Neural cell (in vitro differentiated cells): ENCODE measurements around the gene GRK1. TPM values are rescaled to one million over a fixed set of nuclear protein-coding genes. Genes with fewer than 3 reads are reported as not detected.

Experiments used
- H2AFZ ChIP-seq: fragments of 200-600, 300-800 bp; sonication (generic), shearing (Covaris generic); 2 replicates; pipeline ENCODE4 v1.6.0; 2014; ENCODE audit warnings: low read depth, mild to moderate bottlenecking, antibody characterized with exemption, low read length, moderate library complexity
- H3F3A ChIP-seq: fragments of 200-600 bp; shearing (Covaris generic); 2 replicates; pipeline ENCODE4 v1.6.1; 2016; ENCODE audit warnings: mild to moderate bottlenecking, moderate library complexity, mixed read lengths, antibody characterized with exemption, low read length; ENCODE audit not compliant: insufficient read depth, poor library complexity, severe bottlenecking
- H3K27ac ChIP-seq: fragments of 200-600, 300-800 bp; sonication (generic), shearing (Covaris generic); 2 replicates; pipeline ENCODE4 v1.5.1; 2014; ENCODE audit warnings: mild to moderate bottlenecking, low read length, moderate library complexity
- H3K27me3 ChIP-seq: fragments of 300-800, 200-600 bp; sonication (generic), shearing (Covaris generic); 2 replicates; pipeline ENCODE4 v1.6.0; 2014; ENCODE audit warnings: mild to moderate bottlenecking, low read depth, low read length, moderate library complexity; ENCODE audit not compliant: insufficient read depth
- H3K36me3 ChIP-seq: fragments of 300-800, 200-600 bp; sonication (generic), shearing (Covaris generic); 2 replicates; pipeline ENCODE4 v1.5.1; 2014; ENCODE audit warnings: mild to moderate bottlenecking, antibody characterized with exemption, low read length, moderate library complexity; ENCODE audit not compliant: insufficient read depth
- H3K4me2 ChIP-seq: fragments of 300-800, 200-600 bp; sonication (generic), shearing (Covaris generic); 2 replicates; pipeline ENCODE4 v1.6.0; 2014; ENCODE audit warnings: mild to moderate bottlenecking, low read length
- H3K4me3 ChIP-seq: fragments of 300-800, 200-600 bp; sonication (generic), shearing (Covaris generic); 2 replicates; pipeline ENCODE4 v1.5.1; 2014; ENCODE audit warnings: mild to moderate bottlenecking, low read length, moderate library complexity
- H3K79me2 ChIP-seq: fragments of 200-600 bp; shearing (Covaris generic); replicated peaks from 2 replicates; pipeline ENCODE4 v1.6.0; 2014; ENCODE audit warnings: mild to moderate bottlenecking, low read length, moderate library complexity; ENCODE audit not compliant: insufficient read depth
- H3K9ac ChIP-seq: fragments of 300-800, 200-600 bp; sonication (generic), shearing (Covaris generic); 2 replicates; pipeline ENCODE4 v1.6.1; 2016; ENCODE audit warnings: mild to moderate bottlenecking, low read length, mixed read lengths
- H3K9me2 ChIP-seq: fragments of 200-600 bp; shearing (Covaris generic); 2 replicates; pipeline ENCODE4 v1.6.1; 2016; ENCODE audit warnings: mild to moderate bottlenecking, low read length, mixed read lengths; ENCODE audit not compliant: insufficient read depth
- H3K9me3 ChIP-seq: fragments of 200-600, 300-800 bp; sonication (generic), shearing (Covaris generic); 2 replicates; pipeline ENCODE4 v1.6.1; 2016; ENCODE audit warnings: mild to moderate bottlenecking, mixed run types, low read length, moderate library complexity, mixed read lengths
- H4K20me1 ChIP-seq: fragments of 200-600 bp; shearing (Covaris generic); 2 replicates; pipeline ENCODE4 v1.6.1; 2016; ENCODE audit warnings: mild to moderate bottlenecking, mixed run types; ENCODE audit not compliant: insufficient read depth
- EP300 ChIP-seq: fragments of 450-650 bp; conservative IDR thresholded peaks from 2 replicates; pipeline ENCODE4 v1.6.1; 2014; ENCODE audit warnings: antibody characterized with exemption, mild to moderate bottlenecking, moderate library complexity; ENCODE audit not compliant: poor library complexity, severe bottlenecking
- EZH2 ChIP-seq: fragments of 200-600, 300-800 bp; shearing (Covaris generic), sonication (generic); IDR thresholded peaks from 2 replicates; pipeline ENCODE4 v1.6.1; 2014; ENCODE audit warnings: antibody characterized with exemption, low read length, borderline replicate concordance, mild to moderate bottlenecking; ENCODE audit not compliant: insufficient read depth, poor library complexity, severe bottlenecking
- MXI1 ChIP-seq: fragments of 450-650 bp; conservative IDR thresholded peaks from 2 replicates; pipeline ENCODE4 v1.6.1; 2014; ENCODE audit warnings: antibody characterized with exemption, mild to moderate bottlenecking; ENCODE audit not compliant: poor library complexity, severe bottlenecking
- POLR2AphosphoS5 ChIP-seq: IDR thresholded peaks from 2 replicates; pipeline ENCODE4 v1.6.1; 2012
- RAD21 ChIP-seq: fragments of 450-650 bp; conservative IDR thresholded peaks from 2 replicates; pipeline ENCODE4 v1.6.1; 2014; ENCODE audit warnings: antibody characterized with exemption, mild to moderate bottlenecking, moderate library complexity
- SMC3 ChIP-seq: fragments of 450-650 bp; conservative IDR thresholded peaks from 2 replicates; pipeline ENCODE4 v1.6.1; 2014; ENCODE audit warnings: antibody characterized with exemption, mild to moderate bottlenecking, moderate library complexity; ENCODE audit not compliant: poor library complexity
- polyA plus RNA-seq: library from polyadenylated mRNA; depleted of rRNA; stranded (reverse); fragments of >200 nt; gene quantifications from 2 replicates; pipeline ENCODE4 v1.2.3, GENCODE V29; 2014
- TF ChIP-seq, protein P1 (sequence below): IDR thresholded peaks from 2 replicates; pipeline ENCODE4 v1.6.1; 2012; ENCODE audit warnings: borderline replicate concordance

The GRK1 gene
- polyA plus RNA-seq, 1 donor from 2014 or later: 0.06 TPM

DNA sequence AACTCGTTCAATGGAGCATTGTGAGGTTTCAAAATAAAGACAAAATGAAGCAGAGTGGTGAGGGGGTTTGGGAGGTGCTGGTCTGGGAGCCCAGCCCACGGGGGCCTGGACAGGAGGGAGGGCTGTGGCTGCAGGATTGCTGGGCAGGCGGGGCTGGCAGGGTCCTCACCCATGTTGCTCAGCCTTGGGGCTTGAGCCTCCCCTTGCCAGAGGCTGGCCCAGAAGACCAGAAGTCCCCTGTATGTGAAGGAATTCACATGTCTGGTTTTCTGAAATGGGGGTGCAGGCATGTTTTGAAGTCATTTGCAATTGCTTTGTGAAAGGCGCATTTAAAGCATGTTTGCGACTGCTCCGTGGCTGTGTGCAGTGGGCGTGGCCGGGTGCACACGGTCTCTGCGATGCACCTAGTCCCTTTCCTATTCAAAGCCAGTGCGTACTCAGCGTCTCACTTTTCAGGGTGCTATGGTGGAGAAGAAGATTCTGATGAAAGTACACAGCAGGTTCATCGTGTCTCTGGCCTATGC lies 2.3 kb downstream of the GRK1 start:
- H3K9ac ChIP-seq: no peak overlapping the region
- H3K36me3 ChIP-seq: no peaks in the 10 kb centered on the region
- no peaks in the 10 kb centered on the region for H4K20me1 ChIP-seq
- H3K27me3 ChIP-seq: no peaks in the 10 kb centered on the region
- no peak for TF ChIP-seq EZH2
- TF ChIP-seq, protein P1, sequence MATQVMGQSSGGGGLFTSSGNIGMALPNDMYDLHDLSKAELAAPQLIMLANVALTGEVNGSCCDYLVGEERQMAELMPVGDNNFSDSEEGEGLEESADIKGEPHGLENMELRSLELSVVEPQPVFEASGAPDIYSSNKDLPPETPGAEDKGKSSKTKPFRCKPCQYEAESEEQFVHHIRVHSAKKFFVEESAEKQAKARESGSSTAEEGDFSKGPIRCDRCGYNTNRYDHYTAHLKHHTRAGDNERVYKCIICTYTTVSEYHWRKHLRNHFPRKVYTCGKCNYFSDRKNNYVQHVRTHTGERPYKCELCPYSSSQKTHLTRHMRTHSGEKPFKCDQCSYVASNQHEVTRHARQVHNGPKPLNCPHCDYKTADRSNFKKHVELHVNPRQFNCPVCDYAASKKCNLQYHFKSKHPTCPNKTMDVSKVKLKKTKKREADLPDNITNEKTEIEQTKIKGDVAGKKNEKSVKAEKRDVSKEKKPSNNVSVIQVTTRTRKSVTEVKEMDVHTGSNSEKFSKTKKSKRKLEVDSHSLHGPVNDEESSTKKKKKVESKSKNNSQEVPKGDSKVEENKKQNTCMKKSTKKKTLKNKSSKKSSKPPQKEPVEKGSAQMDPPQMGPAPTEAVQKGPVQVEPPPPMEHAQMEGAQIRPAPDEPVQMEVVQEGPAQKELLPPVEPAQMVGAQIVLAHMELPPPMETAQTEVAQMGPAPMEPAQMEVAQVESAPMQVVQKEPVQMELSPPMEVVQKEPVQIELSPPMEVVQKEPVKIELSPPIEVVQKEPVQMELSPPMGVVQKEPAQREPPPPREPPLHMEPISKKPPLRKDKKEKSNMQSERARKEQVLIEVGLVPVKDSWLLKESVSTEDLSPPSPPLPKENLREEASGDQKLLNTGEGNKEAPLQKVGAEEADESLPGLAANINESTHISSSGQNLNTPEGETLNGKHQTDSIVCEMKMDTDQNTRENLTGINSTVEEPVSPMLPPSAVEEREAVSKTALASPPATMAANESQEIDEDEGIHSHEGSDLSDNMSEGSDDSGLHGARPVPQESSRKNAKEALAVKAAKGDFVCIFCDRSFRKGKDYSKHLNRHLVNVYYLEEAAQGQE: no peak
- TF ChIP-seq POLR2AphosphoS5: no peak
- no peak for TF ChIP-seq RAD21
- no peak for TF ChIP-seq SMC3
- TF ChIP-seq EP300: no peak
- no peak for TF ChIP-seq MXI1
- no peaks in the 10 kb centered on the region for H3K79me2 ChIP-seq
- no peaks in the 10 kb centered on the region for H3K9me3 ChIP-seq
- H3K27ac ChIP-seq: no peak overlapping the region
- H3K4me2 ChIP-seq: no peak overlapping the region
- H3K9me2 ChIP-seq: no peaks in the 10 kb centered on the region
- H2AFZ ChIP-seq: no peak overlapping the region
- no peaks in the 10 kb centered on the region for H3F3A ChIP-seq
- no peak overlapping the region for H3K4me3 ChIP-seq

DNA sequence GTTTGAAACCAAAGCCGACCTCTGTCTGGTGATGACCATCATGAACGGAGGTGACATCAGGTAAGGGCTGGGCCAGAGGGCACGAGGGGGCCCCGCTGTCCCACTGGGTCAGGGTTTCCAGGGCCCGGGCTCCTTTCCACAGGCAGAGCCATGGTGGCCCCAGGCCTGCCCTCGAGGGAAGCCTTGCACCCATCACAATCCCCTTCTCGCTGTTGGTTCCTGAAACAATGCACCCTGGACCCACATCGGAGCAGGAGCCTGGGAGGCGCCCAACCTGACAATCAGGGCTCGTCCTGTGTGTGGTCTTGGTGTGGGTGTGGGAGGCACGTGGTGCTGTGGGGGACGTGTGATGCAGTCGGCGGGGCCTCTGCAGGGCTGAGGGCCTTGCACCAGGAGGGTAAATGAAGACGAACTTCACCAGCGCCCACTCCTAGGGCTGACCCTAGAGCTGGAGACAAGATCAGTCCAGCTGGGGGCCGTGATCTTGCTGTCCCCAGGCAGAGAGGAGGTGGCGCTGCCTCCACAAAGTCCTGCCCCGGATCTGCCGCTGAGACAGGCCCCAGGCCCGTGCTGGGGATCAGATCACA lies 2.8 kb downstream of the GRK1 start:
- no peaks in the 10 kb centered on the region for H3K9me2 ChIP-seq
- H3K9me3 ChIP-seq: no peaks in the 10 kb centered on the region
- TF ChIP-seq EP300 (no peak), POLR2AphosphoS5 (no peak), RAD21 (no peak), EZH2 (no peak), MXI1 (no peak)
- TF ChIP-seq, protein P1: no peak
- H3K9ac ChIP-seq: no peak overlapping the region
- no peaks in the 10 kb centered on the region for H3K36me3 ChIP-seq
- H4K20me1 ChIP-seq: no peaks in the 10 kb centered on the region
- no peaks in the 10 kb centered on the region for H3K79me2 ChIP-seq
- no peaks in the 10 kb centered on the region for H3K27me3 ChIP-seq
- H3K27ac ChIP-seq: no peak overlapping the region
- H2AFZ ChIP-seq: no peak overlapping the region
- H3F3A ChIP-seq: no peaks in the 10 kb centered on the region
- no peak overlapping the region for H3K4me3 ChIP-seq
- H3K4me2 ChIP-seq: no peak overlapping the region
